ENCODE measurements around the gene ATP6V0E1.
"Not testable (repeated sequence)": the region's sequence is repeated elsewhere in the genome, so short reads cannot be mapped to it uniquely, and the experiment has no call there.

The ATP6V0E1 gene

GRCh38 chr5:172999372-172999973, 15.9 kb downstream of the ATP6V0E1 start:
- FAIRE-seq (no peak), DNase-seq (ENCODE audit: extremely low spot score, insufficient read length, low read depth) (no peak)

GRCh38 chr5:172999974-173000373, 16.4 kb downstream of the ATP6V0E1 start:
- no peak for DNase-seq (ENCODE audit: extremely low spot score, insufficient read length, low read depth)
- no peak for FAIRE-seq

GRCh38 chr5:173001229-173001841, 17.8 kb downstream of the ATP6V0E1 start:
- peak; percentile 91 for FAIRE-seq
- no peak for DNase-seq (ENCODE audit: extremely low spot score, insufficient read length, low read depth)

GRCh38 chr5:173003360-173003759, 19.8 kb downstream of the ATP6V0E1 start:
- FAIRE-seq: no peak
- DNase-seq (ENCODE audit: extremely low spot score, insufficient read length, low read depth): no peak

- DNase-seq (ENCODE audit: extremely low spot score, insufficient read length, low read depth) (no peak), FAIRE-seq (no peak)
These were observed 20.4 kb downstream of the ATP6V0E1 start for GRCh38 chr5:173004013-173004412.

- FAIRE-seq (no peak), DNase-seq (ENCODE audit: extremely low spot score, insufficient read length, low read depth) (no peak)
These were observed 20.9 kb downstream of the ATP6V0E1 start for GRCh38 chr5:173004447-173004846.

- DNase-seq (ENCODE audit: extremely low spot score, insufficient read length, low read depth) (no peak), FAIRE-seq (no peak)
These were observed 26.4 kb downstream of the ATP6V0E1 start for GRCh38 chr5:173010021-173010420.

GRCh38 chr5:173010547-173011464, 27.2 kb downstream of the ATP6V0E1 start:
- FAIRE-seq: no peak
- no peak for DNase-seq (ENCODE audit: extremely low spot score, insufficient read length, low read depth)

GRCh38 chr5:173011566-173011965, 28.0 kb downstream of the ATP6V0E1 start:
- no peak for DNase-seq (ENCODE audit: extremely low spot score, insufficient read length, low read depth)
- no peak for FAIRE-seq

- FAIRE-seq (no peak), DNase-seq (ENCODE audit: extremely low spot score, insufficient read length, low read depth) (no peak)
These were observed 29.3 kb downstream of the ATP6V0E1 start for GRCh38 chr5:173012882-173013281.

GRCh38 chr5:173014671-173015070, 31.1 kb downstream of the ATP6V0E1 start:
- no peak for FAIRE-seq

GRCh38 chr5:173015192-173015591, 31.6 kb downstream of the ATP6V0E1 start:
- no peak for FAIRE-seq
- no peak for DNase-seq (ENCODE audit: extremely low spot score, insufficient read length, low read depth)

More at GRCh38 chr5:173014671-173015070, 31.1 kb downstream of the ATP6V0E1 start:
- DNase-seq (ENCODE audit: extremely low spot score, insufficient read length, low read depth): no peak

GRCh38 chr5:173015598-173016455, 32.3 kb downstream of the ATP6V0E1 start:
- no peak for FAIRE-seq

GRCh38 chr5:173016598-173017046, 33.1 kb downstream of the ATP6V0E1 start:
- FAIRE-seq (no peak), DNase-seq (ENCODE audit: extremely low spot score, insufficient read length, low read depth) (no peak)

More at GRCh38 chr5:173015598-173016455, 32.3 kb downstream of the ATP6V0E1 start:
- DNase-seq (ENCODE audit: extremely low spot score, insufficient read length, low read depth): no peak

GRCh38 chr5:173017087-173017486, 33.5 kb downstream of the ATP6V0E1 start:
- not testable (repeated sequence) for FAIRE-seq; DNase-seq (ENCODE audit: extremely low spot score, insufficient read length, low read depth)

- FAIRE-seq: no peak
- DNase-seq (ENCODE audit: extremely low spot score, insufficient read length, low read depth): no peak
These were observed 34.8 kb downstream of the ATP6V0E1 start for GRCh38 chr5:173018358-173018757.

- FAIRE-seq (no peak), DNase-seq (ENCODE audit: extremely low spot score, insufficient read length, low read depth) (no peak)
These were observed 36.6 kb downstream of the ATP6V0E1 start for GRCh38 chr5:173020154-173020581.

GRCh38 chr5:173020643-173021042, 37.1 kb downstream of the ATP6V0E1 start:
- no peak for DNase-seq (ENCODE audit: extremely low spot score, insufficient read length, low read depth)
- no peak for FAIRE-seq

- DNase-seq (ENCODE audit: extremely low spot score, insufficient read length, low read depth) (no peak), FAIRE-seq (no peak)
These were observed 42.1 kb downstream of the ATP6V0E1 start for GRCh38 chr5:173025651-173026050.

GRCh38 chr5:173027905-173028304, 44.3 kb downstream of the ATP6V0E1 start:
- FAIRE-seq (no peak), DNase-seq (ENCODE audit: extremely low spot score, insufficient read length, low read depth) (no peak)
